NCI-H345 (cell line): ENCODE measurements around the gene ENTHD1.

Experiments used
- DNase-seq: peaks from one replicate; lab custom pipeline; 2025; lab: John Stamatoyannopoulos, UW

The ENTHD1 gene

GRCh38 chr22:39712751-39713525, 180.6 kb downstream of the ENTHD1 start:
- DNase-seq = no peak

GRCh38 chr22:39712081-39712480, 181.5 kb downstream of the ENTHD1 start:
- DNase-seq = no peak

- DNase-seq = no peak
These were observed 183.0 kb downstream of the ENTHD1 start for GRCh38 chr22:39710380-39711150.

- no peak for DNase-seq
These were observed 185.7 kb downstream of the ENTHD1 start for GRCh38 chr22:39707816-39708215.

GRCh38 chr22:39707351-39707750, 186.2 kb downstream of the ENTHD1 start:
- DNase-seq = no peak

- peak; percentile 70 for DNase-seq
These were observed 187.0 kb downstream of the ENTHD1 start for GRCh38 chr22:39706376-39707140.

- no peak for DNase-seq
These were observed 188.2 kb downstream of the ENTHD1 start for GRCh38 chr22:39705386-39705785.

- peak; percentile 31 for DNase-seq
These were observed 189.5 kb downstream of the ENTHD1 start for GRCh38 chr22:39703928-39704639.

- DNase-seq = no peak
These were observed 190.5 kb downstream of the ENTHD1 start for GRCh38 chr22:39703091-39703490.

- DNase-seq = no peak
These were observed 193.0 kb downstream of the ENTHD1 start for GRCh38 chr22:39700565-39700964.

GRCh38 chr22:39699631-39700360, 193.8 kb downstream of the ENTHD1 start:
- peak; percentile 88 for DNase-seq

- DNase-seq = no peak
These were observed 195.7 kb downstream of the ENTHD1 start for GRCh38 chr22:39697790-39698430.

GRCh38 chr22:39693943-39694500, 199.5 kb downstream of the ENTHD1 start:
- no peak for DNase-seq
